Daoy (cell line): ENCODE results near the gene ACTR1B. TPM values are rescaled to one million over a fixed set of nuclear protein-coding genes. Genes with fewer than 3 reads are reported as not detected.
"Not testable (repeated sequence)": the region's sequence is repeated elsewhere in the genome, so short reads cannot be mapped to it uniquely, and the experiment has no call there.

Experiments
- DNase-seq: peaks from one replicate; pipeline ENCODE4 v3.0.0-alpha.2; 2015; ENCODE audit warnings: low read depth
- total RNA-seq: library from RNA; depleted of rRNA; stranded (reverse); fragments of >200 nt; shearing (Covaris generic); gene quantifications from 2 replicates; pipeline ENCODE4 v1.2.3, GENCODE V29; 2014

ACTR1B gene
- total RNA-seq, 1 experiment from 2014 or later: 25.8 TPM

DNA sequence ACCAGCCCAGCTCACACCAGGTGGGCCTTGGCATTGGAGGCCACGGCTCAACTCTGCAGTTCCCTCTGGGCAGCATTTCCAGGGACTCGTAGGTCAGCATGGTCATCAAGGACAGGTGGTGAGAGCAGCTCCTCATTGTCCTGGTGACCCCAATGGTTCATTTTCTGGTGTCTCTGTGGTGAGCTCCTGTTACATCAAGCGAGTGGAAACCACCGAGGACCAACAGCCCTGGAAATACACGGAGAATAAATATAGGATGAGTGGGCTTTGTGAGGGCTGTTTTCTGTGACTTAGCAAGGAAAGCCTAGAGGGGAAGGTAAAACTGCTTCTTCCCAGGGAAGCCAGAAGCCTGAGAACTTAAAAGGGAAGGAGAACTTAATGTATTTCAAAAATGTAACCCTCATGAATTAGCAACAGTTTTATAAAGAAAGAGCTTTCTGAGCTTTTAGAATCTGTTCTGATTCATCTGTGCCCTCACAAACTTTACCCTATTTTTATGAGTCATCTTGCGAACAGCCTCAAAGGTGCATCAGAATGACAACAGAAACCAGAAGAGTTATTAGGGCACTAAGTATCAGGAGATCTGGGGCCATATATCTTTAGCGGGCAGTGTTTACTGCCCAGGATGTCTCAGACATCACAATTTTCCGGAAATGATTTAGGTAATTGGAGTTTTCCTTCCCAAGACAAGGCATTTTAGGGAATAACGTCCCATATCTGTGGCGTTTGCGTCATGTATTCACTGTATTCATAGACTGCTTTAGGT is 24.4 kb upstream of the ACTR1B start:
- DNase-seq: no peak

DNA sequence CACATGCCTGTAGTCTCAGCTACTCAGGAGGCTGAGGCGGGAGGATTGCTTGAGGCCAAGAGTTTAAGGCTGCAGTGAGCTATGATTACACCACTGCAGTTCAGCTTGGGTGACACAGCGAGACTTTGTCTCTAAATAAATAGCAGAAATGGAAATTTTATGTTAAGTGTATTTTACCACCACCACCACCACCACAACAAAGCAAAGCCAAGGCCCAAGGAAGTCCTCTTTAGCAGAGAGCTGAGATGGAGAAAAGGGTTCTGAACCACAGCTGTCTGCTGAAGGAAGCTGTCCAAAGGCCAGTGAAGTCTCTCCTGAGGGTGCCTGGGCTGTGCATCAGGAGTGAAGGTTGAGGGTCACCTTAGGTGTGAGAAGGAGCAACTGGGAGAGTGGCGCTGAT is 23.4 kb upstream of the ACTR1B start:
- DNase-seq: not testable (repeated sequence)

DNA sequence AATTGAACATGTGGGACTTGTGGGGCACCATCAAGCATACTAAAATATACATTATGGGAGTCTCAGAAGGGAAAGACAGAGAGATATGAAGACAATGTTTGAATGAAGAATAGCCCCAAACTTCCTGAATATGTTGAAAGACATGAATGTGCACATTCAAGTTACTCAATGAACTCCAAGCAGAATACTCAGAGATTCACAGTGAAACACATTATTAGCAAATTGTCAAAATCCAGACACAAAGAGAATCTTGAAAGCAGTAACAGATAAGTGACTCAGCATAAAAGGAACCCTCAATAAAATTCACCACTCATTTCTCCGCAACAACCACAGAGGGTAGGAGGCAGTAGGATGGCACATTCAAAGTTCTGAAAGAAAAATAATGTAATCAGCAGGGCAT is 14.5 kb upstream of the ACTR1B start:
- no peak for DNase-seq

DNA sequence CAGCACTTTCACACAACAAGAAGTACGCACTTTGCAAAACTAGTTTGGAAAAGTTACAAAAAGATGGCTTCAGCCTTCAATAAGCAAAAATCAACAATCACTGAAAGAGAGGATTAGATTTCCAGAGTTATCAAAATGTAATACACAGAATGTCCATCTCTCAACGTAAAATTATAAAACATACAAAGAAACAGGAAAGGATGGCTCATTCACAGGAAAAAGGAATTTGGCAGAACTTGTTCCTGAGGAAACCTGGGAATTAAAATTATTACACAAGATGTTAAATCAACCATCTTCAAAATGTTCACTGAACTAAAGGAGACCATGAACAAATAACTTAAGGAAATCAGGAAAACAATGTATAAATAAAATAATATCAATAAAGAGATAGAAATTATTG is 13.6 kb upstream of the ACTR1B start:
- no peak for DNase-seq

DNA sequence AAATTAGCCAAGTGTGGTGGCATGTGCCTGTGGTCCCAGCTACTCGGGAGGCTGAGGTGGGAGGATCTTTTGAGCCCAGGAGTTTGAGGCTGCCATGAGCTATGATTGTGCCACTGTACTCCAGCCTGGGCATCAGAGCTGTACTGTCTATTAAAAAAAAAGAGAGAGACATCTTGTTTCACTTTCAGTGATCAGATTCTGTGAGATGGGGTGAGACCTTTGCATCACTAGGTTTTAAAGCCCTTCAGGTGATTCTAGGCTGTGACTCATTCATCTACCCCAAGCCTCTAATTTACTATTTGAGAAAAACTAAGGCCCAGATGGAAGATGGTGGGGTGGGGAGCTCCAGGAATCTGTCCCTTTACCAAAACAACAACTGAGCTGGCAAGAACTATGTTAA is 12.8 kb upstream of the ACTR1B start:
- no peak for DNase-seq

DNA sequence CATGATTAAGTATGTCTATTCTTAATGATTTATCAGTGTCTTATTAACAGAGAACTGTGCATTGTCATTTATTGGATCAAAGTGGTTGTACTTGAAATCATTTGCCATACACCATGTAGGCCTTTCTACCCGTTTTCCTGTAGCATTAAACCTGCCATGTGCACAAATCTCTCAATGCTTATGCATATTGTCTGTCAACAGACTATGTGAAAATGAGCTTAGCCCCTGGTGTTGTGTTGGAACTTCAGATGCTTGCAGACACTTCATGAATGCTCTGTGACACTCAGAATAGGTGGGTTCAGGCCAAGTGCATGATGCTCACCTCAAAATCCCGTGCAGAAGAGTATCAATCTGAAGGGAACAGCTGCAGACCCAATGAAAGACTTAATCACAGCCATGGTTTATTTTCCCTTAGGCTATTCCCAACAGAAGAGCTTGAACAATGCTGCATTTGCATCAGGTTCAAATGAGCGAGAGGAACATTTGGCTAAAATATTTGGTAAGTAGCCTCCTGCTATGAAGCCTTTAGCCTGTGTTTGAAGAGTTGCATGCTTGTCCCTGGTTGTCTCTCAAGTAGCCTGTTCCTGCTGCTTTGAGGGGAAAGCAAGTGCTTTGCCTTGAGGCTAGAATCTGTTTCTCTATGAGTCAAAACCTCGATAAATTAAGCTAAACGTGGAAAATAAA is 11.7 kb upstream of the ACTR1B start:
- DNase-seq: no peak

DNA sequence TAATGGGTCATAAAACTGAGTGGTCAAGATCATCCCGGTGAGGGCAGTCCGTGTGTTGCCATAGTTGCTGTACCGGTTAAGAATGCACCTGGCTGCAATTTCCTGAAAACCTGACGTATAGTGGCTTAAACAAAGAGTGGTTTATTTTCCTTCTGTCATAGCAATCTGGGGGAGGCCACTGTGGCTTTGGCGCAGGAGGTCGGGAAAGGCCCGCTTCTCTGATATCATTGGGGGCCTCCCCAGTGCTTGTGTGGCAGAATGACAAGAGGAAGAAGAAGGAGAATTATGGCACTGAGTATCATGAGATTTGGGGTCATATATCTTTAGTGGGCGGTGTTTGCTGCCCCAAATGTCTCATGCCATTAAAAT is 10.1 kb upstream of the ACTR1B start:
- no peak for DNase-seq

DNA sequence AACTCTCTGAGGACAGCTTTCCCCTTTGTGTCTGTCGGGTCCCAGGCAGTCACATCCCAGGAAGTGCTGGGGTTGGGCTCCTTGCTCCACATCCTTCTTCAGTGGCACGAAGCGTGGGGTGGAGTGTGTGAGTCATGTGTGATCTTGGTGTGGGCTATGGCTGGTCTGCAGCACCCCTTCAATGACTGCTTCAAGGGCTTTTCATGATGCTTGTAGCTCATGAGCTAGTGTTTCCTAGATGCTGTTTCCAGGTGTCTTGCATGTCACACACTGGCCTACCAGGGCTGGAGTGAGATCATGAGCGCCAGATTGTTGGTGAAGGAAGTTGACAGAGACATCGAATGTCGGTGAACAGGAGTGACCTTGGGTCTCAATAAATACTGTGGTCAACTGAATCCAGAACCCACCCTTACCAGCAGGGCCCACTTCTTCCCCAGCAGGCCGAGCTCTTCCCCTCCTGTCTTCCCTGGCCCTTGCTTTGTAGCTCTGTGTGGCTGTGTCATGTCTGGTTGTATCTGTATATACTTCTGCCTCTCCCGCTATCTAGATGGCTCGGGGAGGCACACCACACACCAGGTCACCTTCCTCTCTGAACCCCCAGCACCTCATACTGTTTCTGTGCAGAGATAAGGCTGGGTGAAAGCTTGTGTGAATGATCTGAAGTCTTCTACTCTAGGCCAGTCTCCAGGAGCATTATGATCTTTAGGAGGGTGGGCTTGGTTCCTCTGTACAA is 9.5 kb upstream of the ACTR1B start:
- peak; percentile 25 for DNase-seq

DNA sequence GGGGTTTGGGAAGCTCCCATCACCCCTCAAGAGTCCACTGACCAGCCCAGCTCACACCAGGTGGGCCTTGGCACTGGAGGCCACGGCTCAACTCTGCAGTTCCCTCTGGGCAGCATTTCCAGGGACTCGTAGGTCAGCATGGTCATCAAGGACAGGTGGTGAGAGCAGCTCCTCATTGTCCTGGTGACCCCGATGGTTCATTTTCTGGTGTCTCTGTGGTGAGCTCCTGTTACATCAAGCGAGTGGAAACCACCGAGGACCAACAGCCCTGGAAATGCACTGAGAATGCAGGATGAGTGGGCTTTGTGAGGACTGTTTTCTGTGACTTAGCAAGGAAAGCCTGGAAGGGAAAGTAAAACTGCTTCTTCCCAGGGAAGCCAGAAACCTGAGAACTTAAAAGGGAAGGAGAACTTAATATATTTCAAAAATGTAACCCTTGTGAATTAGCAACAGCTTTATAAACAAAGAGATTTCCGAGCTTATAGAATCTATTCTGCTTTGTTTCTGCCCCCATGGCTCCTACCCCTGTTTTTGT is 8.8 kb upstream of the ACTR1B start:
- not testable (repeated sequence) for DNase-seq

DNA sequence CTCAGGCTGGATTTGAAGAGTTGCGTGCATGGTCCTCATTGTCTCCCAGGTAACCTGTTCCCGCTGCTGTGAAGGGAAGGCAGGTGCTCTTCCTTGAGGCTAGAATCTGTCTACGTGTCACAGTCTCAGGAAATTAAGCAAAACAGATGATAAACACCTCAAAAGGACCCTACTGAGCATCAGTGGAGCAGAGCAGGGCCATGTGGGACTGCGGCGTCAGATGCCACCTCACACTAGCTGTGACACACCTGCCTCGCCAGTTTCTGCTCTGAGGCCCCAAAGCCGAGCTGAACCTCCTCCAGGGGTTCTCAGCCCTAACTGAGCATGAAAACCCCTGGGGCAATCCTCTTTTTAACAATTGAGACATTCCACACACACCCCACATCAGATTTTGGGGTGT is 7.7 kb upstream of the ACTR1B start:
- no peak for DNase-seq

DNA sequence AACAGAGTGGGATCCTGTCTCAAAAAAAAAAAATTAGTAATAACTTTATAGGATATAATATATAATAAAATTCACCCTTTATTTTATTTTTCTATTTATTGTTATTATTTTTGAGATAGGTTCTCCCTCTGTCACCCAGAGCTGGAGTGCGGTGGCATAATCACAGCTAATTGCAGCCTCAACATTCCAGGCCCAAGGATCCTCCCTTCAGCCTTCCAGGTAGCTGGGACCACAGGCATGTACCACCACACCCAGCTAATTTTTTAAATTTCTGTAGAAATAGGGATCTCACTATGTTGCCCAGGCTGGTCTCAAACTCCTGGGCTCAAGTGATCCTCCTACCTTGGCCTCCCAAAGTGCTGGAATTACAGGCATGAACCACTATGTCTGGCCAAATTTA is 6.6 kb upstream of the ACTR1B start:
- no peak for DNase-seq

DNA sequence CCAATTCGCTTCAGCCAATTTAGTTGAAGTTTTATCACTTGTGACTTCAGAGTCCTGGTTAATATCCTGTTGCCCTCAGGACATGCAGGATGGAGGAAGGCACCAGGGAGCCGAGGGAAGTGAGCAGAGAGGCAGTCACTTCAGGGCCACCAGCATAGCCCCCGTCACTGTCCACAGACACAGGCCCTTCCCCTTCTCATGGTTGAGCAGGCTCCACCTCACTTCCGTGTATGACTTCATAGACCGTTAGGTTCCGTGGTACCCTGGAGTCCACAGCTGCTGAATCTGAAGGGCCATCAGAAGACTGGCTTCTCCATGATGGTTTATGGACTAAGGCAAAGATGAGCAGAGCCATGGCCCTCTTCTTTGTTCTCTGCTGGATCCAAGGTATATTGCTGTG is 5.6 kb upstream of the ACTR1B start, which contains the start of gene C2orf92:
Gene C2orf92, plus strand, starts transcription at position 266 of the 400 bp plus-strand sequence. Its CDS starts 76 bp downstream, at position 342.
- DNase-seq: no peak

DNA sequence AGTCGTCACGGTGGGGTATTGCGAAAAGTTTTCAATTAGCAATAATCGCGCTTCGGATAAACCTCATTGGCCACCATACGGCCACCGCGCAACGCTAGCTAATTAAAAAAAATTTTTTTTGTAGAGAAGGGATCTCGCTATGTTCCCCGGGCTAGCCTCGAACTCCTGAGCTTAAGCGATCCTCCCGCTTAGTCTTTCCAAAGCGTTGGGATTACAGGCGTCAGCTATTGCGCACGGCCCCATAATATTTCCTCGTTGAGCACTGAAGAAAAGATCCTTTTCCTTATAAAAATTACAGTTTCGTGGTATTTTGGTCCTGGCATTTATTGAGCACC is 759 bp upstream of the ACTR1B start:
- peak; percentile 32 for DNase-seq

DNA sequence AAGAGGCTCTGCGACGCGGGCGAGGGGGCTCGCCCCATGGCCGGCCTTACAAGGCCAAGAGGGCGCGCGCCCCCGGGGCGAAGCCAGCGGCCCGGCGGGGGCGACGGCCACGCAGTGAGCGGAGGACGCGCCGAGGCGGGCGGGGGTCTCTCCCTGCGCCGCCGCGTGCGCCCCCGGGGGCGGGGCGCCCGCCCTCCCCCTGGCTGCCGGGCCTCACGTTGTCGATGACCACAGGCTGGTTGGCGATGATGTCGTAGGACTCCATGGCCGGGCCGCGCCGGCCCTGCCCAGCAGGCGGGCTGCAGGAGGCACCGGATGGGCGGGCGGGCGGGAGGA is 250 bp downstream of the ACTR1B start:
- DNase-seq: no peak

DNA sequence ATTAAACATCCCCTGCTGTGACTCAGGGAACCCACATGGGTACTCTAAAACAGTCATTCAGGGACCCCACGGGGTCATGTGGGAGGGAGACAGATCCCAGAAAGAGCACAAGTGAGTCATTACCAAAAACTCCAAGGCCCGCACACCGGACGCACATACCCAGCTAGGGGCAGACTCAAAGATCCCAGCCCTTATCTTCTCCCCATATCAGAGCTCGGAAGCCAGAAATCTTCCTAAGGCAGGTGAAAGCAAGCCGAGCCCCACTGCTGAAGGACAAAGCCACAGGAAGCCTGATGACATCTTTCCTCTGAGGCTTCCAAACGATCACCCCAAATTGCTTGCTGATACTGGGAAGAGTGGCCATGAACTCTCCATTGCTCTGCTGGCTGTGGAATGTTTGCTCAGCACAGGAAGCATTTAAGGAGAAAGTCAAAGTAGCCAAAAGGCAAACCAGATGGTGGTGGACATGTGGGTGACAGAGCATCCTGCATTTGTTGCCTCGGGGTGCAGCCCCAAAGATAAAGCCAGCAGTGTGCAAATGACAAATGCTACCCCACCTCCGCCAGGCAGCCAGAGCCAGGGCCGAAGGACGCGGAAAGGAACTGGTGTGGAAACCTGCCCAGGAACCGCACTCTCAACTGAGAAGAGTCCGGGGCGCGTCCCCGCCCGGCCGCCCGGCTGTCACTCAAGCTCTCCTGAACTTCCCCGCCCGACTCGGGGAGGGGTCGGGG is 784 bp downstream of the ACTR1B start:
- DNase-seq: peak; percentile 92

DNA sequence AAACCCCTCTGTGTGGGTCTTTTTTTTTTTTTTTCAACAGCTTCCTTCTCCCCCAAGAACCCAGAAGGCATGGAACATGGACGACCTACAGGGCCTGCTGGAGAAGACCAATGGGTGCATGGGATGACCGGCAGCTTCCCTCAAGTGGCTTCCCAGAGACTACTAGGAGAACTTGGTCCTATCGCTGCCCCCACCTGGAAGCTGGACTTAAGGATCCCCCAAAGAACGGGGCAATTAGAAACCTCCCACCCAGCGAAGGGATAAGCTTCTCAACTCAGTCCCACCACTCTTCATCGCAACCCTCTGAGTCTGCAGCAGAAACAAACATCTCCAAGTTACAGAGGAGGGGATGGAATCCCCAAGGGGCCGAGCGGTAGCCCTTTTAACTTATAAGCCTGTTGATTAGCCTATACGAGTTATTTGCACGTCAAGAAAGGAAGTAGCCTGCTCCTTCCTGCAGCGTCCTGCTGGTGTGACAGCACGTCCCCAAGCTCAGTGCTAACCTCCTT is 1.4 kb downstream of the ACTR1B start:
- DNase-seq: no peak

DNA sequence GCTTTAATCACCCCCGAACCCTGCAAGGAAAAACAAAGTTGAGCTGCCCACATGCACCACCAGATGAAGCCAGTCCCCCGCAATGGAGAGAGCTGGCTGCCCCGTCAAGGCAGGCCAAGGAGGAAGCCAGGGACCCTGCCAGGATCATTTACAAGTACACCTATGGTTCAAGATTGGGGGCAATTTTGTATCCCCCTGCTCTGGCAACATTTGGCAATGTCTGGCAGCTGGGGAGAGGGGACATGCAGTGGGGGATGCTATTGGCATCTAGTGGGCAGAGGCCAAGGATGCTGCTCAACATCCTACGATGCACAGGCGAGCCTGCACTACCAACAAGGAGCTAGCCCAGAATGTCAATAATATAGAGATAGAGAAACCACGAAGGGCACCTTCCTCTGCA is 1.9 kb downstream of the ACTR1B start:
- DNase-seq: no peak

DNA sequence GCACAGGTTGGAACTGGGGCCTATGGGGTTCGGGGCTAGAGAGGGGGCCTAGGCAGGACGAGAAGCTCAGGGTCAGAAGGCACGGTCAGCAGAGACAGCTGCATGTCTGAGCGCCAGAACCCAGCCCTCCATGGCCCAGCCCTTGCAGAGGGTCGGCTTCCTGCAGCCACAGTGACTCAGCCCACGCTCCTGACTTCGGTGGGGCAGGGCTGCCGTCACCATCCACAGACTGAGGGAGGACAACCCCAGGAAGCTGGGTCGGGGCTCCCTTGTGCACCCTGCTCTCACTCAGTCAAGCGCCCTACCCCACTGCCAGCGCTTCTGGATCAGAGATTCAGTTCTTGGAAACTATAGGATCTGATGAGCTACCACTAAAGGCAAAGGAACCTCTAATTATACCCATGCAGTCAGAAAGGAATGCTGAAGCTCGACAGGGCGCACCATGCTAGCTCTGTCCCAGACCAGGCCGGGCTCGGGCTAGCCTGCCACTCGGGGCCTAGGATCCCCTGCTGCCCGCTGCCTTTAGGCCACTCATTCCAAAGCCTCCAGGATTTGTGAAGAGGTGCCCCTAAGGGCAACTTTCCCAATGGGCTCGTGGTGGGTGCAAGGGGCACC is 3.0 kb downstream of the ACTR1B start:
- no peak for DNase-seq

DNA sequence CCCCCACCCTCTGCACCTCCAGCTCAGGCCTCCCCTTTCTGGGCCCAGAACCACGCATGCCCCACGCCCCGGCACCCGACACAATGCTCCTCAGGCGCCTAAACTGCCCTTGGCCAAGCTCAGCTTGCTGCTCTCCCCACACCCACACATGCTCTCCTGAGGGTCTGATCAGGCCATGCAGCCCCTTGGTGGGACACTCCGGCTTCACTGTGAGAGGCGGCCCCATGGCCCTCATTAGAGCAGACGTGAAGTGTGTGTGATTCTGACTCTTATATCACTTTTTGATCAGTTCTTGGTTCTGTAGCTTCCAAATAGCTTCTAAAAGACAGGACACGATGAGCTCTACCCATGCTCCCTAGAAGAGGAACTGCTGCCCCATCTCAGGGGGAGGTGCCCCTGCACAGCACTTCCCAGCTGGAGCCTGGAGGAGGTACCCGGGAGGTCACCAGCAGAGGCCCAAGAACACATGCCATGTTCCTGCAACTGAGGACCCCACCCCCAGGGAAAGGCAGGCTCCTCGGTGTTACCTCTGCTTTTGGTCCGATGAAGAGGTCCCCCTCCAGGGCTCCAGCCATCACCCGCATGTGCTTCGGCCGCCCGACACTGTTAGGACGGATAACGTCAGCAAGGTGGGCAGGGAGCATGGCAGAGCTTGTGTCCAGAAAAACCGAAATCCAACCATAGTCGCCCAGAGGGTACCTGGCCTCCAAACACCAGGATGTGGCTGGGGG is 3.6 kb downstream of the ACTR1B start:
- no peak for DNase-seq

DNA sequence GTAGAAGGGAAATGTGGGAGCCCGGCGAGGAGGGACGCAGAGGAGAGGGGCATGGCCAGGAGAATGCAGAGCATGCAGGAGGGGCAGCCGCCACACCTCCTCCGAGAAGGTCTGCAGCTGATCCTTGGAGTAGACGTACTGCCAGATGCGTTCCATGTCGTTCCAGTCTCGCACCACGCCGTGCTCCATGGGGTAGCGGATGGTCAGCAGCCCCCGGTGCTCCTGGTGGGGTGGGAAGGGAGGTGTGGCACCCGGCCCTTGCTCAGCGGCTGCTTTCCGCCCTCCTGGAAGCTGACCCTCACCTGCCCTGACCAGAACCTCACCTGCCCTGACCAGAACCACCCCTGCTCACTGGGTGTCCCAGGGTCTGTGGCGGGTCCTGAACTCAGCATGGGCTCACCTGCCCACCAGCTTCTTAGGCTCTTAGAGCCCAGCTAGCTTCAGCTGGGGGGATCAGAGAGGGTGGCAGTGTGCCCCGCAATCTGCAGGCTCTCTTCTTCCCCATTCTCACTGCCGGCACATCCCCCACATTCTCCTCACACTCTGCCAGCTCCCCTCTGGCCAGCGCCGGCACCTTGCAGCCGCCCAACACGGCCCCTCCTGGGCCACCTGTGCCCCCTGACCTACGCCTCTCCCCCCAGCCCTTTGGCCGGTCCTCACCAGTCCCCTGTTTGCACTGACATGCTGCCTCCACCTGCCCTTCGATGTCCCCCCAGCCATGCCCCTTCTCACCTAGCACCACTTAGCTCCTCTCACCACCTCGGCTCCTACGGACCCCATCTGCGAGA is 4.4 kb downstream of the ACTR1B start:
- DNase-seq: no peak
